SW 1271 (cell line): ENCODE measurements around the gene FOXP3.

Experiments
- DNase-seq, 2 experiments: peaks; one replicate each; lab custom pipeline; 2025; lab: John Stamatoyannopoulos, UW

The FOXP3 gene

GRCh38 chrX:49214996-49215526 is 49.4 kb downstream of the FOXP3 start:
- DNase-seq: no peak

- DNase-seq: no peak
These were observed 50.1 kb downstream of the FOXP3 start for GRCh38 chrX:49214416-49214815.

- no peak for DNase-seq
These were observed 51.6 kb downstream of the FOXP3 start for GRCh38 chrX:49212861-49213260.

- DNase-seq: no peak
These were observed 52.3 kb downstream of the FOXP3 start for GRCh38 chrX:49212209-49212608.

- DNase-seq: no peak
These were observed 53.4 kb downstream of the FOXP3 start for GRCh38 chrX:49211074-49211473.

GRCh38 chrX:49210406-49210805 is 54.1 kb downstream of the FOXP3 start:
- no peak for DNase-seq

GRCh38 chrX:49209434-49210251 is 54.9 kb downstream of the FOXP3 start:
- DNase-seq: no peak

GRCh38 chrX:49208399-49208798 is 56.1 kb downstream of the FOXP3 start:
- DNase-seq: no peak

GRCh38 chrX:49206543-49206942 is 58.0 kb downstream of the FOXP3 start:
- no peak for DNase-seq

GRCh38 chrX:49205443-49205842 is 59.1 kb downstream of the FOXP3 start:
- no peak for DNase-seq

- DNase-seq: no peak
These were observed 59.8 kb downstream of the FOXP3 start for GRCh38 chrX:49204709-49205108.

- DNase-seq: no peak
These were observed 60.5 kb downstream of the FOXP3 start for GRCh38 chrX:49204017-49204416.

- no peak for DNase-seq
These were observed 61.0 kb downstream of the FOXP3 start for GRCh38 chrX:49203536-49203935.

GRCh38 chrX:49202022-49202421 is 62.5 kb downstream of the FOXP3 start:
- no peak for DNase-seq
